Stimulated activated CD8-positive, alpha-beta memory T cell treated with anti-CD3 and anti-CD28 coated beads, Interleukin-15, amount 100 ng/mL, for 1 hour (primary cell): ENCODE data around the gene RGS10.
"Not testable (repeated sequence)": the region's sequence is repeated elsewhere in the genome, so short reads cannot be mapped to it uniquely, and the experiment has no call there.

Experiments
- DNase-seq: peaks from one replicate; pipeline ENCODE4 v3.0.0-alpha.2; 2020; ENCODE audit warnings: low read depth

The RGS10 gene

GRCh38 chr10:119468542-119469324 is 73.8 kb downstream of the RGS10 start:
- no peak for DNase-seq

GRCh38 chr10:119466655-119467054 is 75.9 kb downstream of the RGS10 start:
- DNase-seq = no peak

- DNase-seq = no peak
Measured at GRCh38 chr10:119466076-119466475, 76.4 kb downstream of the RGS10 start.

- DNase-seq = no peak
Measured at GRCh38 chr10:119465085-119465484, 77.4 kb downstream of the RGS10 start.

- DNase-seq = not testable (repeated sequence)
Measured at GRCh38 chr10:119463195-119463594, 79.3 kb downstream of the RGS10 start.

- no peak for DNase-seq
Measured at GRCh38 chr10:119462773-119463172, 79.7 kb downstream of the RGS10 start.

GRCh38 chr10:119461923-119462322 is 80.6 kb downstream of the RGS10 start:
- no peak for DNase-seq

- DNase-seq = no peak
Measured at GRCh38 chr10:119461380-119461779, 81.1 kb downstream of the RGS10 start.

- no peak for DNase-seq
Measured at GRCh38 chr10:119460369-119461195, 81.9 kb downstream of the RGS10 start.

- DNase-seq = no peak
Measured at GRCh38 chr10:119459681-119460340, 82.7 kb downstream of the RGS10 start.

GRCh38 chr10:119457966-119458766 is 84.4 kb downstream of the RGS10 start:
- no peak for DNase-seq

- no peak for DNase-seq
Measured at GRCh38 chr10:119456435-119456810, 86.1 kb downstream of the RGS10 start.

- DNase-seq = no peak
Measured at GRCh38 chr10:119455609-119456434, 86.7 kb downstream of the RGS10 start.

- DNase-seq = no peak
Measured at GRCh38 chr10:119454990-119455389, 87.5 kb downstream of the RGS10 start.

- DNase-seq = no peak
Measured at GRCh38 chr10:119454316-119454715, 88.2 kb downstream of the RGS10 start.

GRCh38 chr10:119453313-119453712 is 89.2 kb downstream of the RGS10 start:
- no peak for DNase-seq

- DNase-seq = no peak
Measured at GRCh38 chr10:119452396-119452795, 90.1 kb downstream of the RGS10 start.

GRCh38 chr10:119451300-119451896 is 91.1 kb downstream of the RGS10 start:
- DNase-seq = no peak

GRCh38 chr10:119450606-119451299 is 91.8 kb downstream of the RGS10 start:
- no peak for DNase-seq
